Activated T-helper 2 cell treated with anti-CD3 and anti-CD28 coated beads, Interferon-gamma antibody, Interleukin-2, Interleukin-4, amounts not matched to agents 10 μg/mL and 5 μg/mL and 100 μg/mL, durations not matched to agents 14 hours and 24 hours and 36 hours (primary cell): ENCODE measurements around the gene GGNBP2. TPM values are rescaled to one million over a fixed set of nuclear protein-coding genes. Genes with fewer than 3 reads are reported as not detected.
"Not testable (repeated sequence)": the region's sequence is repeated elsewhere in the genome, so short reads cannot be mapped to it uniquely, and the experiment has no call there.

Experiments used
- DNase-seq: peaks from one replicate; pipeline ENCODE4 v3.0.0; 2021; ENCODE audit warnings: low spot score
- H3K27ac Mint-ChIP-seq: one replicate; pipeline ENCODE4 v1.8.0; 2021; ENCODE audit warnings: mixed read lengths
- H3K27me3 Mint-ChIP-seq: one replicate; pipeline ENCODE4 v1.8.0; 2021; ENCODE audit warnings: low read depth, mixed read lengths
- H3K36me3 Mint-ChIP-seq: one replicate; pipeline ENCODE4 v1.8.0; 2021; ENCODE audit warnings: low read depth, mixed read lengths
- H3K4me1 Mint-ChIP-seq: one replicate; pipeline ENCODE4 v1.8.0; 2021; ENCODE audit warnings: low read depth, mixed read lengths
- H3K4me3 Mint-ChIP-seq: one replicate; pipeline ENCODE4 v1.8.0; 2021; ENCODE audit warnings: low read depth, mild to moderate bottlenecking, moderate library complexity, mixed read lengths
- H3K9me3 Mint-ChIP-seq: one replicate; pipeline ENCODE4 v1.8.0; 2021; ENCODE audit warnings: mixed read lengths
- intact Hi-C: fragments of 100-400 bp; cut with micrococcal nuclease; formaldehyde crosslinking; loops from one replicate; pipeline ENCODE4 v1.15.1; 2023
- total RNA-seq: library from RNA; stranded (reverse); gene quantifications from 2 replicates; pipeline ENCODE4 v1.2.3, GENCODE V29; 2022

Gene GGNBP2
- total RNA-seq, 1 donor from 2014 or later, result 92.5 TPM

GRCh38 chr17:36602030-36602748 lies 57.5 kb downstream of the GGNBP2 start:
- H3K9me3 Mint-ChIP-seq, result no peaks in the 10 kb centered on the region
- H3K36me3 Mint-ChIP-seq, result peaks cover 18% of the 10 kb centered on the region
- DNase-seq, result no peak
- peaks cover 27% of the 10 kb centered on the region for H3K4me1 Mint-ChIP-seq
- peak overlapping the region; percentile 53 for H3K27ac Mint-ChIP-seq
- H3K27me3 Mint-ChIP-seq, result no peaks in the 10 kb centered on the region
- intact Hi-C loops, result no loop called here
- peak overlapping the region; percentile 89 for H3K4me3 Mint-ChIP-seq

- Mint-ChIP-seq H3K36me3 (peaks cover 20% of the 10 kb centered on the region), H3K4me3 (peak overlapping the region; percentile 89), H3K9me3 (no peaks in the 10 kb centered on the region), H3K27me3 (no peaks in the 10 kb centered on the region), H3K27ac (no peak overlapping the region), H3K4me1 (peaks cover 27% of the 10 kb centered on the region)
- intact Hi-C loops, result no loop called here
- peak; percentile 56 for DNase-seq
Measured at GRCh38 chr17:36602924-36603384, 58.2 kb downstream of the GGNBP2 start.

GRCh38 chr17:36605028-36605427 lies 60.3 kb downstream of the GGNBP2 start:
- H3K27me3 Mint-ChIP-seq, DNase-seq, H3K9me3 Mint-ChIP-seq, intact Hi-C loops, H3K4me3 Mint-ChIP-seq, H3K27ac Mint-ChIP-seq: not testable (repeated sequence)
- H3K36me3 Mint-ChIP-seq, result peaks cover 32% of the 10 kb centered on the region
- H3K4me1 Mint-ChIP-seq, result peaks cover 27% of the 10 kb centered on the region

- intact Hi-C loops, result no loop called here
Measured at GRCh38 chr17:36608280-36608679, 63.6 kb downstream of the GGNBP2 start.

GRCh38 chr17:36608794-36609497 lies 64.2 kb downstream of the GGNBP2 start:
- no peak for DNase-seq
- no peaks in the 10 kb centered on the region for H3K27me3 Mint-ChIP-seq
- H3K27ac Mint-ChIP-seq, result no peak overlapping the region
- H3K4me3 Mint-ChIP-seq, result no peak overlapping the region
- H3K4me1 Mint-ChIP-seq, result peaks cover 15% of the 10 kb centered on the region
- H3K36me3 Mint-ChIP-seq, result peaks cover 36% of the 10 kb centered on the region
- no peaks in the 10 kb centered on the region for H3K9me3 Mint-ChIP-seq
- intact Hi-C loops, result no loop called here

More at GRCh38 chr17:36608280-36608679, 63.6 kb downstream of the GGNBP2 start:
- H3K4me1 Mint-ChIP-seq, result peaks cover 15% of the 10 kb centered on the region
- H3K4me3 Mint-ChIP-seq, result no peak overlapping the region
- no peaks in the 10 kb centered on the region for H3K9me3 Mint-ChIP-seq
- peaks cover 37% of the 10 kb centered on the region for H3K36me3 Mint-ChIP-seq
- H3K27me3 Mint-ChIP-seq, result no peaks in the 10 kb centered on the region
- DNase-seq, result no peak
- no peak overlapping the region for H3K27ac Mint-ChIP-seq

- intact Hi-C loops, result no loop called here
- H3K27me3 Mint-ChIP-seq, result no peaks in the 10 kb centered on the region
- no peak for DNase-seq
- H3K4me1 Mint-ChIP-seq, result peaks cover 10% of the 10 kb centered on the region
- H3K9me3 Mint-ChIP-seq, result no peaks in the 10 kb centered on the region
- peaks cover 31% of the 10 kb centered on the region for H3K36me3 Mint-ChIP-seq
- H3K4me3 Mint-ChIP-seq, result no peak overlapping the region
- H3K27ac Mint-ChIP-seq, result no peak overlapping the region
Measured at GRCh38 chr17:36609498-36609862, 64.8 kb downstream of the GGNBP2 start.

- Mint-ChIP-seq H3K4me3 (no peak overlapping the region), H3K4me1 (peaks cover 7% of the 10 kb centered on the region), H3K36me3 (peaks cover 26% of the 10 kb centered on the region), H3K27me3 (no peaks in the 10 kb centered on the region), H3K9me3 (no peaks in the 10 kb centered on the region), H3K27ac (no peak overlapping the region)
- DNase-seq, result no peak
- intact Hi-C loops, result no loop called here
Measured at GRCh38 chr17:36610474-36610873, 65.8 kb downstream of the GGNBP2 start.

GRCh38 chr17:36611345-36612072 lies 66.8 kb downstream of the GGNBP2 start:
- Mint-ChIP-seq H3K4me1 (no peaks in the 10 kb centered on the region), H3K4me3 (no peak overlapping the region), H3K27ac (no peak overlapping the region), H3K36me3 (peaks cover 19% of the 10 kb centered on the region), H3K27me3 (no peaks in the 10 kb centered on the region), H3K9me3 (no peaks in the 10 kb centered on the region)
- DNase-seq, result no peak
- intact Hi-C loops, result no loop called here

GRCh38 chr17:36612323-36612722 lies 67.6 kb downstream of the GGNBP2 start:
- Mint-ChIP-seq H3K27me3 (no peaks in the 10 kb centered on the region), H3K9me3 (no peaks in the 10 kb centered on the region), H3K4me3 (no peak overlapping the region), H3K36me3 (peaks cover 19% of the 10 kb centered on the region), H3K4me1 (no peaks in the 10 kb centered on the region), H3K27ac (no peak overlapping the region)
- intact Hi-C loops, result no loop called here
- DNase-seq, result no peak

- H3K27ac Mint-ChIP-seq, result no peak overlapping the region
- H3K4me1 Mint-ChIP-seq, result no peaks in the 10 kb centered on the region
- no peak overlapping the region for H3K4me3 Mint-ChIP-seq
- intact Hi-C loops, result no loop called here
- H3K27me3 Mint-ChIP-seq, result no peaks in the 10 kb centered on the region
- H3K36me3 Mint-ChIP-seq, result peaks cover 15% of the 10 kb centered on the region
- H3K9me3 Mint-ChIP-seq, result no peaks in the 10 kb centered on the region
- no peak for DNase-seq
Measured at GRCh38 chr17:36613155-36613554, 68.4 kb downstream of the GGNBP2 start.

- intact Hi-C loops, result no loop called here
- Mint-ChIP-seq H3K36me3 (peaks cover 10% of the 10 kb centered on the region), H3K27ac (no peak overlapping the region), H3K4me1 (no peaks in the 10 kb centered on the region), H3K27me3 (no peaks in the 10 kb centered on the region), H3K4me3 (no peak overlapping the region), H3K9me3 (no peaks in the 10 kb centered on the region)
- DNase-seq, result no peak
Measured at GRCh38 chr17:36614081-36614480, 69.4 kb downstream of the GGNBP2 start.

- intact Hi-C loops, result no loop called here
- Mint-ChIP-seq H3K4me3 (no peak overlapping the region), H3K36me3 (peaks cover 6% of the 10 kb centered on the region), H3K9me3 (no peaks in the 10 kb centered on the region), H3K27me3 (no peaks in the 10 kb centered on the region), H3K4me1 (no peaks in the 10 kb centered on the region), H3K27ac (no peak overlapping the region)
- no peak for DNase-seq
Measured at GRCh38 chr17:36614933-36615332, 70.2 kb downstream of the GGNBP2 start.
